Measurements from ENCODE around the gene ANXA6.

Gene ANXA6

DNA sequence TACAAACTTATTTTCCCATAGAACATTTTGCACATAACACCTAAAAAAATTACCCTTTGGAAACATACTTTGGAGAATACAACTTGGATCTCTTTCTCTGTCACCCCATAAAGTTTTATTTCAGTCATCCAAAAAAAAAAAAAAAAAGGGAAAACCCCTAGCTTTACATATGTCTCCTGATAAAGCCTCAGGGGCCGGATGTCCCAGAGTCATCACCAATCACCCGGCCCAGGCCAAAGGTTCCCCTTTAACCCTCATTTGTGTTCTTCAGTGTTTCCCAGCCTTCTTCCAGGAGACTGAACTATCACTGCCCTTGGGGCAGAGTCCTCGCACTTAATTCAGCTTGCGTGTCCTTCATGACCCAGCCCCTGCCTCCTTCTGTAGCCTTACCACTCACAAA is 28.8 kb downstream of the ANXA6 start:
- TF ChIP-seq POLR2AphosphoS5 (IDR thresholded peaks at IDR 0.05; ENCODE audit: low read depth) = no peak
- TF ChIP-seq, protein P1, sequence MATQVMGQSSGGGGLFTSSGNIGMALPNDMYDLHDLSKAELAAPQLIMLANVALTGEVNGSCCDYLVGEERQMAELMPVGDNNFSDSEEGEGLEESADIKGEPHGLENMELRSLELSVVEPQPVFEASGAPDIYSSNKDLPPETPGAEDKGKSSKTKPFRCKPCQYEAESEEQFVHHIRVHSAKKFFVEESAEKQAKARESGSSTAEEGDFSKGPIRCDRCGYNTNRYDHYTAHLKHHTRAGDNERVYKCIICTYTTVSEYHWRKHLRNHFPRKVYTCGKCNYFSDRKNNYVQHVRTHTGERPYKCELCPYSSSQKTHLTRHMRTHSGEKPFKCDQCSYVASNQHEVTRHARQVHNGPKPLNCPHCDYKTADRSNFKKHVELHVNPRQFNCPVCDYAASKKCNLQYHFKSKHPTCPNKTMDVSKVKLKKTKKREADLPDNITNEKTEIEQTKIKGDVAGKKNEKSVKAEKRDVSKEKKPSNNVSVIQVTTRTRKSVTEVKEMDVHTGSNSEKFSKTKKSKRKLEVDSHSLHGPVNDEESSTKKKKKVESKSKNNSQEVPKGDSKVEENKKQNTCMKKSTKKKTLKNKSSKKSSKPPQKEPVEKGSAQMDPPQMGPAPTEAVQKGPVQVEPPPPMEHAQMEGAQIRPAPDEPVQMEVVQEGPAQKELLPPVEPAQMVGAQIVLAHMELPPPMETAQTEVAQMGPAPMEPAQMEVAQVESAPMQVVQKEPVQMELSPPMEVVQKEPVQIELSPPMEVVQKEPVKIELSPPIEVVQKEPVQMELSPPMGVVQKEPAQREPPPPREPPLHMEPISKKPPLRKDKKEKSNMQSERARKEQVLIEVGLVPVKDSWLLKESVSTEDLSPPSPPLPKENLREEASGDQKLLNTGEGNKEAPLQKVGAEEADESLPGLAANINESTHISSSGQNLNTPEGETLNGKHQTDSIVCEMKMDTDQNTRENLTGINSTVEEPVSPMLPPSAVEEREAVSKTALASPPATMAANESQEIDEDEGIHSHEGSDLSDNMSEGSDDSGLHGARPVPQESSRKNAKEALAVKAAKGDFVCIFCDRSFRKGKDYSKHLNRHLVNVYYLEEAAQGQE (IDR thresholded peaks at IDR 0.05; ENCODE audit: insufficient replicate concordance, low read depth) = no peak
- TF ChIP-seq, protein P2, sequence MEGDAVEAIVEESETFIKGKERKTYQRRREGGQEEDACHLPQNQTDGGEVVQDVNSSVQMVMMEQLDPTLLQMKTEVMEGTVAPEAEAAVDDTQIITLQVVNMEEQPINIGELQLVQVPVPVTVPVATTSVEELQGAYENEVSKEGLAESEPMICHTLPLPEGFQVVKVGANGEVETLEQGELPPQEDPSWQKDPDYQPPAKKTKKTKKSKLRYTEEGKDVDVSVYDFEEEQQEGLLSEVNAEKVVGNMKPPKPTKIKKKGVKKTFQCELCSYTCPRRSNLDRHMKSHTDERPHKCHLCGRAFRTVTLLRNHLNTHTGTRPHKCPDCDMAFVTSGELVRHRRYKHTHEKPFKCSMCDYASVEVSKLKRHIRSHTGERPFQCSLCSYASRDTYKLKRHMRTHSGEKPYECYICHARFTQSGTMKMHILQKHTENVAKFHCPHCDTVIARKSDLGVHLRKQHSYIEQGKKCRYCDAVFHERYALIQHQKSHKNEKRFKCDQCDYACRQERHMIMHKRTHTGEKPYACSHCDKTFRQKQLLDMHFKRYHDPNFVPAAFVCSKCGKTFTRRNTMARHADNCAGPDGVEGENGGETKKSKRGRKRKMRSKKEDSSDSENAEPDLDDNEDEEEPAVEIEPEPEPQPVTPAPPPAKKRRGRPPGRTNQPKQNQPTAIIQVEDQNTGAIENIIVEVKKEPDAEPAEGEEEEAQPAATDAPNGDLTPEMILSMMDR (IDR thresholded peaks at IDR 0.05; ENCODE audit: insufficient read depth, low read length) = no peak
- no peak for TF ChIP-seq GABPA (IDR thresholded peaks at IDR 0.05; ENCODE audit: low read depth)
- TF ChIP-seq SPI1 (IDR thresholded peaks at IDR 0.05; ENCODE audit: borderline replicate concordance, low read depth) = no peak
- Histone ChIP-seq H3K27me3 (ENCODE audit: insufficient read depth, poor library complexity, severe bottlenecking) (no peaks in the 10 kb centered on the region), H3K27ac (replicated peaks) (no peak overlapping the region), H3K4me3 (replicated peaks; ENCODE audit: insufficient read depth, low read length) (no peak overlapping the region)
- no peak for DNase-seq (ENCODE audit: low read depth in 1 of 2, low spot score in 1 of 2)

DNA sequence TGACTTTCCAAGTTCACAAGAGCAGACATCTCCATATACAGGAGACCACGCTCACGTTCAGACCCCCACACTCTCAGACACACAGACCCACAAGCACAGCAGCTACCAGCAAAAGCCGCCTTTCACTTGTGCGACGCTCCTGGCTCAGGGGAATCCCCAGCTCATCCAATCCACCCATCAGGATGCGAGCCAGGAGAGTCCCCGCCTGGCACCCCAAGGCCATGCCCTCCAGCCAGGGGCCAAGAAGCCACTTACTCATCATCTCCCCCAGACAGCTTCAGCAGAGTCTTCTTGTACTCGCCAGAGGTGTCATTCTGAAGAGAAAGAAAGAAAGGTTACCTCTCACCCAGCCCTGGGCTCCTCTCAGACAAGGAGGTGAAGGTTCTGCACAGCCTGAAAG is 29.7 kb downstream of the ANXA6 start:
- Histone ChIP-seq H3K4me3 (replicated peaks; ENCODE audit: insufficient read depth, low read length) (no peak overlapping the region), H3K27ac (replicated peaks) (no peak overlapping the region), H3K27me3 (ENCODE audit: insufficient read depth, poor library complexity, severe bottlenecking) (no peaks in the 10 kb centered on the region)
- no peak for DNase-seq (ENCODE audit: low read depth in 1 of 2, low spot score in 1 of 2)
- TF ChIP-seq, protein P1 (IDR thresholded peaks at IDR 0.05; ENCODE audit: insufficient replicate concordance, low read depth) = no peak
- TF ChIP-seq SPI1 (IDR thresholded peaks at IDR 0.05; ENCODE audit: borderline replicate concordance, low read depth) (no peak), GABPA (IDR thresholded peaks at IDR 0.05; ENCODE audit: low read depth) (no peak), POLR2AphosphoS5 (IDR thresholded peaks at IDR 0.05; ENCODE audit: low read depth) (no peak)
- TF ChIP-seq, protein P2 (IDR thresholded peaks at IDR 0.05; ENCODE audit: insufficient read depth, low read length) = no peak

DNA sequence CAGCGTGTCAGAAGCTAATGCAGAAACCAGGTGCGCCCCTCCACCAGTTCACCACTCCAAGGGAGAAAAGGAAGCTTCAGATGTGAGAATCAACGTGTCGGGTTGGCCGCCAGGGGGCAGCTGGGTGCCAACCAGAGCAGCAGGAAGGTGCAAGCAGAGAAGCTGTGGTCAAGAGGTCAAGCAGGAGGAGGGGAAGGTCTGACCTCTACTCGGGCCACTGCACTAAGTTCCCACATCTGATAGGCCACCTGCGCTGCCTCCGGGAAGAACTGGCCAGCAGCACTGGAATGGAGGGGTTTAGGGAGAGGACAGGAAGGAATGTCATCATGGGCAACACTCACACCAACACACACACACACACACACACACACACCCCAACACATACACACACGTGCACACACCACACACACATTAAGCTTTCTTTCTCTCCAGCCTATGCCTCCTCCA is 31.4 kb downstream of the ANXA6 start:
- no peak overlapping the region for H3K4me3 ChIP-seq (replicated peaks; ENCODE audit: insufficient read depth, low read length)
- H3K27ac ChIP-seq (replicated peaks) = peak overlapping the region; percentile 50
- H3K27me3 ChIP-seq (ENCODE audit: insufficient read depth, poor library complexity, severe bottlenecking) = no peaks in the 10 kb centered on the region
- TF ChIP-seq GABPA (IDR thresholded peaks at IDR 0.05; ENCODE audit: low read depth) = no peak
- TF ChIP-seq, protein P2 (IDR thresholded peaks at IDR 0.05; ENCODE audit: insufficient read depth, low read length) = peak; percentile 46
- DNase-seq (ENCODE audit: low read depth in 1 of 2, low spot score in 1 of 2) = peak; percentile 57 to 72

DNA sequence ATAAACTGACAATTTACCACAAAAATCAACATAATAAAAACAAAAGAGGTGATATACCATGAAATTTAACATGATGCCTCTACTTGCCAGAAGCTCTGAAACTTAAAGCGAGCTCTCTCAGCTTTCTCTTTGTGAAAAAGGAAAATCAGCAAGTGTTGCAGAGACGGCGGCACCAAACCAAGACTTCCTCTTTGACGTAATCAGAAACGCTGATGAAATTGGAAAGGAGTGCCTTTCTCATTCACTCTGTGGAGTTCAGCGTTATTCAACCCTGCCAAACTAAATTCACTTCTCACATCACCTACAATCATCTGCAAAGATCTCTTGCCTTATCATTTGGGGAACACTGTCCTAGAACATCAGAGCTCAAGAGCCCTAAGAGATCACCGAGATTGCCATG is 32.2 kb downstream of the ANXA6 start:
- Histone ChIP-seq H3K27me3 (ENCODE audit: insufficient read depth, poor library complexity, severe bottlenecking) (no peaks in the 10 kb centered on the region), H3K27ac (replicated peaks) (peak overlapping the region; percentile 50), H3K4me3 (replicated peaks; ENCODE audit: insufficient read depth, low read length) (no peak overlapping the region)
- TF ChIP-seq, protein P2 (IDR thresholded peaks at IDR 0.05; ENCODE audit: insufficient read depth, low read length) = no peak
- TF ChIP-seq POLR2AphosphoS5 (IDR thresholded peaks at IDR 0.05; ENCODE audit: low read depth) = no peak
- no peak for TF ChIP-seq GABPA (IDR thresholded peaks at IDR 0.05; ENCODE audit: low read depth)
- TF ChIP-seq SPI1 (IDR thresholded peaks at IDR 0.05; ENCODE audit: borderline replicate concordance, low read depth) = peak; percentile 90
- TF ChIP-seq, protein P1 (IDR thresholded peaks at IDR 0.05; ENCODE audit: insufficient replicate concordance, low read depth) = no peak
- DNase-seq (ENCODE audit: low read depth in 1 of 2, low spot score in 1 of 2) = peak; percentile 36 to 76
